Chondrocyte (in vitro differentiated cells): Measurements from ENCODE around the gene ADIPOR2. TPM values are rescaled to one million over a fixed set of nuclear protein-coding genes. Genes with fewer than 3 reads are reported as not detected.

Experiments used
- DNase-seq: peaks from one replicate; pipeline ENCODE4 v3.0.0; 2021; ENCODE audit warnings: mixed read lengths, low spot score
- H3K27ac Mint-ChIP-seq: one replicate; pipeline ENCODE4 v1.8.0; 2021; ENCODE audit warnings: mild to moderate bottlenecking, moderate library complexity, mixed read lengths; ENCODE audit not compliant: unreplicated experiment
- H3K27me3 Mint-ChIP-seq: 2 replicates; pipeline ENCODE4 v1.8.0; 2021; ENCODE audit warnings: low read depth, mixed read lengths
- H3K36me3 Mint-ChIP-seq: 2 replicates; pipeline ENCODE4 v1.8.0; 2021; ENCODE audit warnings: low read depth, mixed read lengths
- H3K4me1 Mint-ChIP-seq: 2 replicates; pipeline ENCODE4 v1.8.0; 2021; ENCODE audit warnings: low read depth, mild to moderate bottlenecking, mixed read lengths
- H3K4me3 Mint-ChIP-seq: one replicate; pipeline ENCODE4 v1.8.0; 2021; ENCODE audit warnings: mild to moderate bottlenecking, moderate library complexity, mixed read lengths; ENCODE audit not compliant: unreplicated experiment
- H3K9me3 Mint-ChIP-seq: 2 replicates; pipeline ENCODE4 v1.8.0; 2021; ENCODE audit warnings: low read depth, mixed read lengths
- CTCF ChIP-seq: fragments of 200-600 bp; sonication (generic); IDR thresholded peaks from 2 replicates; pipeline ENCODE4 v1.5.0; 2021; ENCODE audit warnings: antibody characterized with exemption, mild to moderate bottlenecking, moderate library complexity
- microRNA-seq: library from miRNA; unstranded; fragments of <30 nt; microRNA quantifications from one replicate; pipeline ENCODE4 v1.2.0, GENCODE V29; 2020; ENCODE audit warnings: borderline number of aligned reads
- total RNA-seq: library from RNA; stranded (reverse); gene quantifications from 3 replicates; pipeline ENCODE4 v1.2.1, GENCODE V29; 2021

ADIPOR2 gene
- total RNA-seq, 1 donor from 2014 or later, result 35.6 TPM

GRCh38 chr12:1837541-1838204, 146.8 kb downstream of the ADIPOR2 start:
- peak; percentile 50 for DNase-seq
- Mint-ChIP-seq H3K4me1 (peaks cover 19% of the 10 kb centered on the region), H3K36me3 (no peaks in the 10 kb centered on the region), H3K9me3 (no peaks in the 10 kb centered on the region), H3K4me3 (no peak overlapping the region), H3K27me3 (peaks cover 30% of the 10 kb centered on the region), H3K27ac (peak overlapping the region; percentile 22)
- TF ChIP-seq CTCF, result no peak

Small RNA genes lying within 50 kb of the gene (microRNA-seq; reads per million reads assigned to microRNA genes)
- gene MIR3649, result not detected

Other genes starting within 250 kb of the ADIPOR2 start
- gene FBXL14, start 96.5 kb upstream of the ADIPOR2 start, total RNA-seq, result 6.1 to 6.4 TPM (median 6.3 TPM) in 3 replicates
- 68.0 to 160 TPM (median 74.4 TPM) in 3 replicates for gene WNT5B, start 61.8 kb upstream of the ADIPOR2 start, total RNA-seq
- not detected in 3 replicates for gene LRTM2, start 129.5 kb downstream of the ADIPOR2 start, total RNA-seq
- gene CACNA2D4, start 227.6 kb downstream of the ADIPOR2 start, total RNA-seq, result 0.30 to 0.92 TPM in 2 of 3 replicates, not detected in the other